HL-60/S4 (cell line): Measurements from ENCODE around the gene DNMBP.
"Not testable (repeated sequence)": the region's sequence is repeated elsewhere in the genome, so short reads cannot be mapped to it uniquely, and the experiment has no call there.

Experiments
- in situ Hi-C: fragments of 300-500 bp; cut with MboI; formaldehyde crosslinking; loops from 2 replicates; pipeline ENCODE4 v1.14.3; 2022; ENCODE audit warnings: low sequenced_read_pairs

The DNMBP gene

DNA sequence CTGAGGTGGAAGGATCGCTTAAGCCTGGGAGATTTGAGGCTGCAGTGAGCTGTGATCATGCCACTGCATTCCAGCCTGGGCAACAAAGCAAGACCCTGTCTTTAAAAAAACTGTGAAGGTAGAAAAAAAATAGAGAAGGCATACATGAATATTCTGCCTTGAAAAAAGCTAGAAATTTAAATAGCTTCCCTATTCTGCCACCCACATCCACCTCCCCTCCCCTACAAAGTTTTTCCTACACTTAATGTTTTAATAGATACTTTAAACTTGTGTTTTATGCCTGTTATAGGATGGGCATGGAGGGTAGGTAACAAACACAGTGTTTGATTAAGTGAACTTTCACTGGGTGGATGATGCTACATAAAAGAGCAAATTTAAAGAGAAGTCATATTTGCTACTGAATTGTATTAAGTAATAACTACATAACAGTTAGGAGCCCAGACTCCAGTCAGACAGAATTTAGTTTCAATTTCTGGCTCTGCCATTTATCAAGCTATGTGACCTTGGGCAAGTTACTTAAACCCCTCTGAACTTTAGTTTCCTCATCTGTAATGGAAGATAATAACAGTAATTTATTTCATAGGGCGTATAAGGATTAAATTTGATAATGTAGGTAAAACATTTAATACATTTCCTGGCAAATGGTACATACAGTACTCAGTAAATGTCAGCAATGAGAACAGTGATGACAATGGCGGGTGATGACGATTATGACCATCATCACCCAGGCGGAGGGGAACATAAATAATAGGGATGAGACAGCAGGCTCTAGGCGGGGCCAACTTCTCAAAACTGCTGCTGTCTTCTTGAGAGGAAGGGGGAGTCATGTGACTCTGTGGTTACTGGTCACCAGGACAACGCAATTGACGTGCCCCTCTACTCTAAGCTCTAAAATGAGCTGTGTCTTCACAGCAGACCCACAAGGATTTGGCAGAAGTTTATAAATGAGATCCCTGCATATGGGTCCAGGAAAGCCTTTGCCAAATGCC is 15.8 kb downstream of the DNMBP start:
- in situ Hi-C loops, result no loop called here

DNA sequence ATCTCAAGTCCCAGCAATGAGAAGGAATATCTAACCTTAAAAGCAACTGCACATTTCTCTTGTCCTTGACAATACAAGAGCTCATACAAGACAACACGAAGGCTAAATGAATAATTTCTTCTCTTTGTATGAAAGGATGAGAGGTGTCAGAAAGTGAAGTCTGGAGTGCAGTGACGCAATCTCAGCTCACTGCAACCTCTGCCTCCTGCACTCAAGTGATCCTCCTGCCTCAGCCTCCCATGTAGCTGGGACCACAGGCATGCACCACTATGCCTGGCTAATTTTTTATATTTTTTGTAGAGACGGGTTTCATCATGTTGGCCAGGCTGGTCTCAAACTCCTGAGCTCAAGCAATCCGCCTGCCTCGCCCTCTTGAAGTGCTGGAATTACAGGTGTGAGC is 24.1 kb downstream of the DNMBP start:
- in situ Hi-C loops, result not testable (repeated sequence)

- in situ Hi-C loops, result no loop called here
These were observed 25.3 kb downstream of the DNMBP start for GRCh38 chr10:99984211-99985034.

GRCh38 chr10:99983280-99983988 is 26.3 kb downstream of the DNMBP start:
- in situ Hi-C loops, result no loop called here

DNA sequence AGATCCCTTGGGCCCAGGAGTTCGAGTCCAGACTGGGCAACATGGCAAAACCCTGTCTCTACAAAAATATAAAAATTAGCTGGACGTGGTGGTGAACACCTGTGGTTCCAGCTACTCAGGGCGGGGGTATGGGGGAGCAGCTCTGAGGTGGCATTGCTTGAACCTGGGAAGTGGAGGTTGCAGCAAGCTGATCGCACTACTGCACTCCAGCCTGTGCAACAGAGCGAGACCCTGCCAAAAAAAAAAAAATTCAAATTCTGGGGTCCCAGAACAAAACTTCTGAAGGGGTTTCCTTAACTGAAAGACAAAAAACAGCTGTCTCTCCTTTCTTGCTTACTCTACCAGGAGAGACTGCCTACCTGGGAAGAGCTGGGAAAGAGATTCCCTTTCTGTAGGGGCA is 27.0 kb downstream of the DNMBP start:
- in situ Hi-C loops, result no loop called here

GRCh38 chr10:99981581-99982199 is 28.1 kb downstream of the DNMBP start:
- in situ Hi-C loops, result no loop called here

- in situ Hi-C loops, result no loop called here
These were observed 30.6 kb downstream of the DNMBP start for GRCh38 chr10:99979066-99979685.

DNA sequence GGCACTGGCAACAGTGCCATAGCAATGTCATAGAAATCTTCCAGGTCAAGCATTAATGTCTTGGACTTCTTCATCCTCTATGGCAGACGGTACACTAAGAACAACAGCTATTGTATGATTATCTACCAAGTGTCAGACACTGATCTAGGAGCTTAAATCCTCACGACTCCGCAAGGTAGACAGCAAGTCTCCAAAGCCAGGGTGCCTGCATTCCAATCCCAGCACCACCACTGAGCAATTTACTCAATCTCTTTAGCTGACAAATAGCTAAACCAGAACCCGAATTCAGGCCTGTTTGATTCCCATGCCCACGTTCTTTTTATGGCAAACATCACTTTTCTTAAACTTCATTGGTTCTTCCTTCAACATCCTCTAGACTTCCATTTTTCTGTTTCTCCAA is 31.8 kb downstream of the DNMBP start:
- in situ Hi-C loops, result no loop called here

DNA sequence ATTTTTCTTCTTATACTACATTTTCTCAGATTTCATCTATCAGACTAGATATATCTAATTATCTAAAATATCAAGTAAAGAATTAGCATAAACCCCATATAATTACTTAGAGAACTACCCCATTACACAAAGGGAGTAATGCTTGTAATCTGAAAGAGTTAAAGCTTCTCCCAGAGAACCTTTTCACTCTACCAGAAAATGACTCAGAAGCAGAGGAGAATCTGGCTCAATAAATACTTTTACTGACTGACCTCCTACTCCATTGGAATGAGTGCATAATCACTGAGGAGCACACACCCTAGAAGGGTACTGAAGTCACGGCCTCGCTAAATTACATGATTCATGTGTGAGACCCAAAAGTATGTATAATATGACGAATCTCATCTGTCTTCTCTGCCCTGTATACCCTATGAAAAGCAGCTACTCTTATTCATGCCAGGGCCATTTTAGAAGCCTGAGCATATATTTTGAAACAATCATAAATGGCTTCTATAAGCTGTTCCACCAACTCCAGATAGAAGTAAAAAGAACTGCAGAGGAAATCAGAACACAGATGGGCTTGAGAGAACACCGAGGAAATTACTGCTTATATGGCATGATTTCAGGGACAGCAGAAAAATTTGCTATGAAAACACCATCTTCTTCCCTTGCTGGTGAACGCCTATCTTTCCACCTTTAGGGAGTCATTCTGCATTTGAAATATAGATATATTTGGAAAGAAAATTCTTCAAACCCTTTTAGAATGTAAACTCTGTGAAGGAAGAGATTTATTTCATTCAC is 32.7 kb downstream of the DNMBP start:
- in situ Hi-C loops, result no loop called here

DNA sequence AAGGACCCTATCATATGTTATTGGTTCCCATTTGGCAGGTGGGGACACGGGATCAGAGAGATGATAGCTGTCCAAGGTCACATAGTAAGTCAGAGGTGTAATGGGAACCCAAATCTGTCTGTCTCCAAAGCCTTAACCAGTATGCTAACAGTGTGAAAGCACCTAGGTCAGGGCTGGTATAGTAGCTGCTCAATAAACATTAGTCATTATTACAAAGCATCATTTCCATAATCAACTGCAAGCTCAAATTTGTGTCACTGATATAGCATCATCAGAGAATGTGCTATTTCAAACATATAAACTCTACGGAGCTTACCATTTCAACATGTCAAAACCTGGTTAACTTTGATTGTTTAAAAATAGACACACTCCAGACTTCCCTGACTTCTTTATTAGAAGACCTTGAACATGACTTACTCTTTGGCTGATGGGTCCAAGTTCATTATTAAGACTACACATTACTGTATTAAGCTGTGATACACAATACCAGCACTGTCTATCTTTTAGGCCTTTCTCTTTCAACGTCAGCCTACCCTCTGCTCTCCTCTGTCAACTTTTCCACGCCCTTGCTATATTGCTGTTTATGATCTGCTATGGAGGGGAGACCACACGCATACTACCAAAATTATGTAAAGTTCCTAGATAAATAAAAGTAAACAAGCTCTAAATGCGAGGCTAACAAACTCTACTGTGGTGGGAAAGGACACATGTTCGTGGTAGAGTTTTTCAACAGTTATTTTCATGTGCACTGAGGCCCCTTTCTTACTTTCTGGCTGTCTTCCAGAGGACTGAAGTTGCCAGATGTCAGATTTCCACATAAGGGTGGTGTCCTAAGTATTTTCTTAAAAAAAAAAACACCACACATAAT is 33.6 kb downstream of the DNMBP start:
- in situ Hi-C loops, result no loop called here

DNA sequence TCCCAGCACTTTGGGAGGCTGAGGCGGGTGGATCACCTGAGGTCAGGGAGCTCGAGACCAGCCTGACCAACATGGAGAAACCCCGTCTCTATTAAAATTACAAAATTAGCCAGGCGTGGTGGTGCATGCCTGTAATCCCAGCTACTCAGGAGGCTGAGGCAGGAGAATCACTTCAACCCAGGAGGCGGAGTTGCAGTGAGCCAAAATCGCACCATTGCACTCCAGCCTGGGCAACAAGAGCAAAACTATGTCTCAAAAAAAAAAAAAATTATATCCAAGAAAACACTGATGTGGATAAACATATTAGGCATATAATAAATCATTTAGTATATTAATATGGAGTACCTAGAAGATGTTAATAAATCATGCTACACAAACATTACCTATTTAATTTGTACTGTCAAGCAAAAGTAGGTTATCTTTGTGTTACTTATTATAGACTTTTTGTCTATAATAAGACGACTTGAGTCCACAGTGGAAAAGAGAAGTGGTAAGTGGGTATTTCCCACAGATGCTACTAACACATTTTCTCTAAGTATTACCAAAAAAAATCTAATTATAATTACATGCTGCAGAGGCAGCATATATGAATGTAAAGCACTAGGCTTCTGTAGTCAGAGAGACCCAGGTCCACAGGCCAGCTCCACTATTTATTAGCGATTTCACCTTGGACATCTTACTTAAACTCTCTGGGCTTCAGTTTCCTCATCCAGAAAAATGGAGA is 34.5 kb downstream of the DNMBP start:
- in situ Hi-C loops, result no loop called here

- in situ Hi-C loops, result no loop called here
These were observed 36.6 kb downstream of the DNMBP start for GRCh38 chr10:99973190-99973589.

DNA sequence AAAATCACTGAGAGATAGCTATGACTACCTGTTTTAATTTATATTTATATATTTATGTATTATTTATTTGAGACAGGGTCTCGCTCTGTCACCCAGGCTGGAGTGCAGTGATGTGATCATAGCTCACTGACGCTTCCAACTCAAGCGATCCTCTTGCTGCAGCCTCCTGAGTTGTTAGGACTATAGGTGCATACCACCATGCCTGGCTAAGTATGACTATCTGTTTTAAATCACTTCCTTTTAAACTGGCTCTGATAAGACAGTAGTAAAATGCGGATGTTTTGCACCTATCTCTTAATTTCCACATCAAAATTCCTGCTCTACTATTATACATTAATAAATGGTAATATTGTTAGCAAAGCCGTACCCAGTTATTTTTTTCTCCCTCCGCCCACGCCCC is 41.8 kb downstream of the DNMBP start:
- in situ Hi-C loops, result no loop called here

- in situ Hi-C loops, result no loop called here
These were observed 43.4 kb downstream of the DNMBP start for GRCh38 chr10:99966306-99966705.

GRCh38 chr10:99965700-99966099 is 44.0 kb downstream of the DNMBP start:
- in situ Hi-C loops, result no loop called here

- in situ Hi-C loops, result no loop called here
These were observed 45.0 kb downstream of the DNMBP start for GRCh38 chr10:99964791-99965190.

- in situ Hi-C loops, result not testable (repeated sequence)
These were observed 46.1 kb downstream of the DNMBP start for GRCh38 chr10:99963467-99964165.
